ENCODE results near the gene CLOCK. TPM values are rescaled to one million over a fixed set of nuclear protein-coding genes. Genes with fewer than 3 reads are reported as not detected.
A peak's percentile ranks its signal among the peaks of the same experiment; 100 is the strongest.

CLOCK gene
- total and polyA plus RNA-seq, 2 of the 13 experiments (the other 11 are each of a cell fraction or from before 2014, with no cell fraction given), result 8.8 to 13.5 TPM

GRCh38 chr4:55395529-55396307 is 151.0 kb downstream of the CLOCK start, which contains the start of gene TMEM165 (continued):
- TF ChIP-seq NFKB2 (CRISPR knock-in tag; IDR thresholded peaks at IDR 0.05; ENCODE audit: borderline replicate concordance) (peak; percentile 35; the same call in 1 of the 2 replicates), SMAD3 (CRISPR knock-in tag; IDR thresholded peaks at IDR 0.05) (no peak), ZNF225 (CRISPR knock-in tag; IDR thresholded peaks at IDR 0.05) (0 out of 2 replicates have a peak, but pooled peaks have one; percentile 64), ZC3H13 (CRISPR knock-in tag; IDR thresholded peaks at IDR 0.05) (0 out of 2 replicates have a peak, but pooled peaks have one; percentile 47), NR2F6 (IDR thresholded peaks at IDR 0.05) (no peak), NR2F6 (CRISPR knock-in tag; IDR thresholded peaks at IDR 0.05) (peak; percentile 10; the same call in 1 of the 2 replicates), ZKSCAN5 (CRISPR knock-in tag; IDR thresholded peaks at IDR 0.05) (0 out of 2 replicates have a peak, but pooled peaks have one; percentile 10), KDM3A (CRISPR knock-in tag; IDR thresholded peaks at IDR 0.05; ENCODE audit: low read depth) (no peak), ZNF510 (CRISPR knock-in tag; IDR thresholded peaks at IDR 0.05; ENCODE audit: low read depth) (peak; percentile 68; the same call in 1 of the 2 replicates), NCOR1 (IDR thresholded peaks at IDR 0.05; ENCODE audit: borderline replicate concordance, low read length) (no peak), MIXL1 (CRISPR knock-in tag; IDR thresholded peaks at IDR 0.05) (peak; percentile 32; the same call in 1 of the 2 replicates), ZNF12 (CRISPR knock-in tag; IDR thresholded peaks at IDR 0.05) (no peak), MXI1 (IDR thresholded peaks at IDR 0.05; ENCODE audit: borderline replicate concordance, low read depth, low read length) (peak; percentile 45; the same call in 1 of the 3 replicates), RXRA (CRISPR knock-in tag; IDR thresholded peaks at IDR 0.05) (0 out of 2 replicates have a peak, but pooled peaks have one; percentile 43), PAX8 (CRISPR knock-in tag; IDR thresholded peaks at IDR 0.05; ENCODE audit: borderline replicate concordance) (no peak), ZNF574 (CRISPR knock-in tag; IDR thresholded peaks at IDR 0.05) (peak; percentile 83), RBM22 (optimal IDR thresholded peaks at IDR 0.05; ENCODE audit: low read length) (no peak), SMC3 (IDR thresholded peaks at IDR 0.05; ENCODE audit: low read length) (no peak), SPEN (CRISPR knock-in tag; IDR thresholded peaks at IDR 0.05; ENCODE audit: low read depth) (peak; percentile 48; the same call in 1 of the 2 replicates), CBFB (CRISPR knock-in tag; IDR thresholded peaks at IDR 0.05) (0 out of 2 replicates have a peak, but pooled peaks have one; percentile 27), EHMT2 (IDR thresholded peaks at IDR 0.05; ENCODE audit: borderline replicate concordance, low read depth, low read length) (no peak), FOXA3 (CRISPR knock-in tag; IDR thresholded peaks at IDR 0.05) (peak; percentile 32; the same call in 1 of the 2 replicates)
- TF ChIP-seq, protein P1, sequence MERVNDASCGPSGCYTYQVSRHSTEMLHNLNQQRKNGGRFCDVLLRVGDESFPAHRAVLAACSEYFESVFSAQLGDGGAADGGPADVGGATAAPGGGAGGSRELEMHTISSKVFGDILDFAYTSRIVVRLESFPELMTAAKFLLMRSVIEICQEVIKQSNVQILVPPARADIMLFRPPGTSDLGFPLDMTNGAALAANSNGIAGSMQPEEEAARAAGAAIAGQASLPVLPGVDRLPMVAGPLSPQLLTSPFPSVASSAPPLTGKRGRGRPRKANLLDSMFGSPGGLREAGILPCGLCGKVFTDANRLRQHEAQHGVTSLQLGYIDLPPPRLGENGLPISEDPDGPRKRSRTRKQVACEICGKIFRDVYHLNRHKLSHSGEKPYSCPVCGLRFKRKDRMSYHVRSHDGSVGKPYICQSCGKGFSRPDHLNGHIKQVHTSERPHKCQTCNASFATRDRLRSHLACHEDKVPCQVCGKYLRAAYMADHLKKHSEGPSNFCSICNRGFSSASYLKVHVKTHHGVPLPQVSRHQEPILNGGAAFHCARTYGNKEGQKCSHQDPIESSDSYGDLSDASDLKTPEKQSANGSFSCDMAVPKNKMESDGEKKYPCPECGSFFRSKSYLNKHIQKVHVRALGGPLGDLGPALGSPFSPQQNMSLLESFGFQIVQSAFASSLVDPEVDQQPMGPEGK (CRISPR knock-in tag; IDR thresholded peaks at IDR 0.05), result peak; percentile 31
- TF ChIP-seq, protein P2, sequence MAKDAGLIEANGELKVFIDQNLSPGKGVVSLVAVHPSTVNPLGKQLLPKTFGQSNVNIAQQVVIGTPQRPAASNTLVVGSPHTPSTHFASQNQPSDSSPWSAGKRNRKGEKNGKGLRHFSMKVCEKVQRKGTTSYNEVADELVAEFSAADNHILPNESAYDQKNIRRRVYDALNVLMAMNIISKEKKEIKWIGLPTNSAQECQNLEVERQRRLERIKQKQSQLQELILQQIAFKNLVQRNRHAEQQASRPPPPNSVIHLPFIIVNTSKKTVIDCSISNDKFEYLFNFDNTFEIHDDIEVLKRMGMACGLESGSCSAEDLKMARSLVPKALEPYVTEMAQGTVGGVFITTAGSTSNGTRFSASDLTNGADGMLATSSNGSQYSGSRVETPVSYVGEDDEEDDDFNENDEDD (CRISPR knock-in tag; IDR thresholded peaks at IDR 0.05; ENCODE audit: borderline replicate concordance), result peak; percentile 76; the same call in 1 of the 2 replicates
